GM12878 (cell line): ENCODE results near the gene SPDYE4. TPM values are rescaled to one million over a fixed set of nuclear protein-coding genes. Genes with fewer than 3 reads are reported as not detected.

ENCODE experiments used
- ATF7 ChIP-seq: fragments of 450-650 bp; IDR thresholded peaks from 2 replicates; pipeline ENCODE4 v1.6.1; 2016; ENCODE audit warnings: low read depth, mild to moderate bottlenecking
- BACH1 ChIP-seq: fragments of 450-650 bp; IDR thresholded peaks from 2 replicates; pipeline ENCODE4 v1.6.1; 2017; ENCODE audit warnings: mild to moderate bottlenecking, borderline replicate concordance
- BMI1 ChIP-seq: fragments of 450-650 bp; IDR thresholded peaks from 2 replicates; pipeline ENCODE4 v1.6.1; 2016; ENCODE audit warnings: mild to moderate bottlenecking, moderate library complexity, borderline replicate concordance
- CBFB ChIP-seq: IDR thresholded peaks from 2 replicates; pipeline ENCODE4 v1.6.1; 2016; ENCODE audit warnings: antibody characterized with exemption, low read depth
- CREB1 ChIP-seq: IDR thresholded peaks from 2 replicates; pipeline ENCODE4 v1.6.1; 2012; ENCODE audit warnings: low read depth, mild to moderate bottlenecking, inconsistent platforms
- ETV6 ChIP-seq, 2 experiments: fragments of 450-650 bp in 1 of 2; IDR thresholded peaks in 1 of 2; conservative IDR thresholded peaks in 1 of 2; 2 replicates each; pipeline ENCODE4 v1.6.1; 2014; ENCODE audit warnings: antibody characterized with exemption in 1 of 2, borderline replicate concordance in 1 of 2, low read depth in 1 of 2, mild to moderate bottlenecking in 1 of 2, moderate library complexity in 1 of 2
- HDGF ChIP-seq: fragments of 450-650 bp; IDR thresholded peaks from 2 replicates; pipeline ENCODE4 v1.6.1; 2016; ENCODE audit warnings: antibody characterized with exemption
- KAT2A ChIP-seq: conservative IDR thresholded peaks from 2 replicates; pipeline ENCODE4 v1.6.1; 2011; ENCODE audit warnings: low read depth, low read length; ENCODE audit not compliant: control insufficient read depth
- MYB ChIP-seq: fragments of 150-350 bp; IDR thresholded peaks from 2 replicates; pipeline ENCODE4 v1.6.1; 2014; ENCODE audit warnings: mild to moderate bottlenecking, low read depth, low read length, borderline replicate concordance
- NFYA ChIP-seq: IDR thresholded peaks from 2 replicates; pipeline ENCODE4 v1.6.1; 2011; ENCODE audit warnings: low read depth, mild to moderate bottlenecking, low read length, improper control_type of control experiment, borderline replicate concordance
- NR2F1 ChIP-seq: fragments of 450-650 bp; conservative IDR thresholded peaks from 2 replicates; pipeline ENCODE4 v1.6.1; 2017; ENCODE audit warnings: mild to moderate bottlenecking
- POU2F2 ChIP-seq: IDR thresholded peaks from 3 replicates; pipeline ENCODE4 v1.6.1; 2011; ENCODE audit warnings: low read depth, mild to moderate bottlenecking, low read length, borderline replicate concordance
- RFX5 ChIP-seq: IDR thresholded peaks from 2 replicates; pipeline ENCODE4 v1.6.1; 2011; ENCODE audit warnings: low read depth, low read length, improper control_type of control experiment
- SMARCA5 ChIP-seq: fragments of 450-650 bp; IDR thresholded peaks from 2 replicates; pipeline ENCODE4 v1.6.1; 2017; ENCODE audit warnings: mild to moderate bottlenecking
- SRF ChIP-seq, 2 experiments: IDR thresholded peaks; 2 replicates each; pipeline ENCODE4 v1.6.1; 2011; ENCODE audit warnings: low read depth in 2 of 2, low read length in 2 of 2, mild to moderate bottlenecking in 1 of 2, moderate library complexity in 1 of 2
- TAF1 ChIP-seq: IDR thresholded peaks from 2 replicates; pipeline ENCODE4 v1.6.1; 2011; ENCODE audit warnings: mild to moderate bottlenecking, low read depth, low read length, borderline replicate concordance
- ZBED1 ChIP-seq: IDR thresholded peaks from 2 replicates; pipeline ENCODE4 v1.6.1; 2016; ENCODE audit warnings: borderline replicate concordance
- polyA plus RNA-seq, 11 experiments: library from polyadenylated mRNA; depleted of rRNA in 4 of 11; unstranded in 6 of 11; stranded (reverse) in 5 of 11; fragments of >200 nt; fragmentation: Nextera tagmentation in 4 of 11; fragmentation: Illumina TruSeq in 1 of 11; extraction: Ambion mirVana in 4 of 11; extraction: Trizol in 1 of 11; gene quantifications; 1 replicate in 1 of 11; 2 replicates in 10 of 11; pipeline versions ENCODE4 v1.2.1 to v1.2.3, GENCODE V29; 2011 to 2016; ENCODE audit warnings: inconsistent platforms in 2 of 11, missing spikeins in 2 of 11, low read depth in 1 of 11
- total RNA-seq, 4 experiments: library from RNA; depleted of rRNA in 3 of 4; stranded (reverse); fragments of >200 nt in 3 of 4; fragmentation: Illumina TruSeq in 1 of 4; extraction: Trizol in 1 of 4; gene quantifications; 2 replicates each; pipeline versions ENCODE4 v1.2.1 to v1.2.3, GENCODE V29; 2013 to 2021
- TF ChIP-seq, protein P1 (sequence below): fragments of 450-650 bp; IDR thresholded peaks from 2 replicates; pipeline ENCODE4 v1.6.1; 2017; ENCODE audit warnings: mild to moderate bottlenecking, moderate library complexity
- TF ChIP-seq, protein P2 (sequence below): fragments of 450-650 bp; IDR thresholded peaks from 2 replicates; pipeline ENCODE4 v1.6.1; 2018; ENCODE audit warnings: mild to moderate bottlenecking, low read depth, moderate library complexity; ENCODE audit not compliant: partially characterized antibody
- TF ChIP-seq, protein P3 (sequence below): fragments of 450-650 bp; formaldehyde crosslinking; IDR thresholded peaks from 2 replicates; pipeline ENCODE4 v1.5.0; 2022; ENCODE audit warnings: mild to moderate bottlenecking, missing genetic modification characterization

SPDYE4 gene
- total and polyA plus RNA-seq, 10 of the 15 experiments (the other 5 are each of a cell fraction or from before 2014, with no cell fraction given) = 0.07 to 0.18 TPM; not detected in 8

DNA sequence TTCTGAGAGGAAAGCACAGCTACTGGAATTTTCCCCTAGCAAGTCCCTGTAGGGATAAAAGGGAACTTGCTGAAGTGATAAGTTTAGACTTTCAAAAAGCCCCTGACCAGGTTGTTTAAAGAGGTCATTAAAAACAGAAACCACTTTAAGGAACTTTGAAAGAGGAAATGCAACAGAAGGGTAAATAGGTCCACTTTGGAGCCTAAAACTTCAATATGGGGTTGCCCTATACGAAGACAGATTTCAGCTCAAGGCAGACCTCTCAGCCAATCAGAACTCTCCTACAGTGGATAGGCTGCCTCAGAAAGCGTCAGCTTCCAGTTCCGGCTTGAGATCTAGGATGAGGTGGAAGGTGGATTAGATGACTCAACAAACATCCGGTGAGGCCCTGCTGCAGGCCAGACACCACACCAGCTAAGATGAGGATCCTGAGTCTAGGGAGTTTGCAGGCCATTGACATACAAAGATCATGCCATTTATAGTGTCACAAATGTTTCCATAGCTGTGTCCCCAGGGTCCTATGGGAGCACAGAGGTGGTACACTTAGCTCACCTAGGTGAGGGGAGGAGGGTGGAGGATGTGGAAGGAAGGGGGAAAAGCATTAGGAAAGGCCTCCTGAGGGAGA is 48.7 kb upstream of the SPDYE4 start (continued):
- TF ChIP-seq, protein P1, sequence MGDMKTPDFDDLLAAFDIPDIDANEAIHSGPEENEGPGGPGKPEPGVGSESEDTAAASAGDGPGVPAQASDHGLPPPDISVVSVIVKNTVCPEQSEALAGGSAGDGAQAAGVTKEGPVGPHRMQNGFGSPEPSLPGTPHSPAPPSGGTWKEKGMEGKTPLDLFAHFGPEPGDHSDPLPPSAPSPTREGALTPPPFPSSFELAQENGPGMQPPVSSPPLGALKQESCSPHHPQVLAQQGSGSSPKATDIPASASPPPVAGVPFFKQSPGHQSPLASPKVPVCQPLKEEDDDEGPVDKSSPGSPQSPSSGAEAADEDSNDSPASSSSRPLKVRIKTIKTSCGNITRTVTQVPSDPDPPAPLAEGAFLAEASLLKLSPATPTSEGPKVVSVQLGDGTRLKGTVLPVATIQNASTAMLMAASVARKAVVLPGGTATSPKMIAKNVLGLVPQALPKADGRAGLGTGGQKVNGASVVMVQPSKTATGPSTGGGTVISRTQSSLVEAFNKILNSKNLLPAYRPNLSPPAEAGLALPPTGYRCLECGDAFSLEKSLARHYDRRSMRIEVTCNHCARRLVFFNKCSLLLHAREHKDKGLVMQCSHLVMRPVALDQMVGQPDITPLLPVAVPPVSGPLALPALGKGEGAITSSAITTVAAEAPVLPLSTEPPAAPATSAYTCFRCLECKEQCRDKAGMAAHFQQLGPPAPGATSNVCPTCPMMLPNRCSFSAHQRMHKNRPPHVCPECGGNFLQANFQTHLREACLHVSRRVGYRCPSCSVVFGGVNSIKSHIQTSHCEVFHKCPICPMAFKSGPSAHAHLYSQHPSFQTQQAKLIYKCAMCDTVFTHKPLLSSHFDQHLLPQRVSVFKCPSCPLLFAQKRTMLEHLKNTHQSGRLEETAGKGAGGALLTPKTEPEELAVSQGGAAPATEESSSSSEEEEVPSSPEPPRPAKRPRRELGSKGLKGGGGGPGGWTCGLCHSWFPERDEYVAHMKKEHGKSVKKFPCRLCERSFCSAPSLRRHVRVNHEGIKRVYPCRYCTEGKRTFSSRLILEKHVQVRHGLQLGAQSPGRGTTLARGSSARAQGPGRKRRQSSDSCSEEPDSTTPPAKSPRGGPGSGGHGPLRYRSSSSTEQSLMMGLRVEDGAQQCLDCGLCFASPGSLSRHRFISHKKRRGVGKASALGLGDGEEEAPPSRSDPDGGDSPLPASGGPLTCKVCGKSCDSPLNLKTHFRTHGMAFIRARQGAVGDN = peak; percentile 77
- TF ChIP-seq POU2F2 = 0 out of 3 replicates have a peak, but pooled peaks have one; percentile 29
- no peak for TF ChIP-seq ZBED1
- TF ChIP-seq HDGF = peak; percentile 78
- TF ChIP-seq SRF (IDR thresholded peaks at IDR 0.05; ENCODE audit: low read depth in 2 of 2, low read length in 2 of 2) = 0 out of 4 replicates have a peak, but pooled peaks of 1 of the 2 experiments have one; percentile 21
- TF ChIP-seq NFYA = no peak
- no peak for TF ChIP-seq KAT2A
- TF ChIP-seq, protein P2, sequence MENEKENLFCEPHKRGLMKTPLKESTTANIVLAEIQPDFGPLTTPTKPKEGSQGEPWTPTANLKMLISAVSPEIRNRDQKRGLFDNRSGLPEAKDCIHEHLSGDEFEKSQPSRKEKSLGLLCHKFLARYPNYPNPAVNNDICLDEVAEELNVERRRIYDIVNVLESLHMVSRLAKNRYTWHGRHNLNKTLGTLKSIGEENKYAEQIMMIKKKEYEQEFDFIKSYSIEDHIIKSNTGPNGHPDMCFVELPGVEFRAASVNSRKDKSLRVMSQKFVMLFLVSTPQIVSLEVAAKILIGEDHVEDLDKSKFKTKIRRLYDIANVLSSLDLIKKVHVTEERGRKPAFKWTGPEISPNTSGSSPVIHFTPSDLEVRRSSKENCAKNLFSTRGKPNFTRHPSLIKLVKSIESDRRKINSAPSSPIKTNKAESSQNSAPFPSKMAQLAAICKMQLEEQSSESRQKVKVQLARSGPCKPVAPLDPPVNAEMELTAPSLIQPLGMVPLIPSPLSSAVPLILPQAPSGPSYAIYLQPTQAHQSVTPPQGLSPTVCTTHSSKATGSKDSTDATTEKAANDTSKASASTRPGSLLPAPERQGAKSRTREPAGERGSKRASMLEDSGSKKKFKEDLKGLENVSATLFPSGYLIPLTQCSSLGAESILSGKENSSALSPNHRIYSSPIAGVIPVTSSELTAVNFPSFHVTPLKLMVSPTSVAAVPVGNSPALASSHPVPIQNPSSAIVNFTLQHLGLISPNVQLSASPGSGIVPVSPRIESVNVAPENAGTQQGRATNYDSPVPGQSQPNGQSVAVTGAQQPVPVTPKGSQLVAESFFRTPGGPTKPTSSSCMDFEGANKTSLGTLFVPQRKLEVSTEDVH = no peak
- peak; percentile 88 for TF ChIP-seq CREB1
- no peak for TF ChIP-seq RFX5
- peak in 1 of 2 experiments; percentile 96; a peak in 2 of 4 replicates for TF ChIP-seq ETV6 (conservative IDR thresholded peaks at IDR 0.05 in 1 of 2, IDR thresholded peaks at IDR 0.05 in 1 of 2; ENCODE audit: borderline replicate concordance in 1 of 2, low read depth in 1 of 2)
- TF ChIP-seq ATF7 = peak; percentile 74
- 0 out of 2 replicates have a peak, but pooled peaks have one; percentile 29 for TF ChIP-seq CBFB
- no peak for TF ChIP-seq BACH1
- TF ChIP-seq NR2F1 = 0 out of 2 replicates have a peak, but pooled peaks have one; percentile 53
- TF ChIP-seq, protein P3, sequence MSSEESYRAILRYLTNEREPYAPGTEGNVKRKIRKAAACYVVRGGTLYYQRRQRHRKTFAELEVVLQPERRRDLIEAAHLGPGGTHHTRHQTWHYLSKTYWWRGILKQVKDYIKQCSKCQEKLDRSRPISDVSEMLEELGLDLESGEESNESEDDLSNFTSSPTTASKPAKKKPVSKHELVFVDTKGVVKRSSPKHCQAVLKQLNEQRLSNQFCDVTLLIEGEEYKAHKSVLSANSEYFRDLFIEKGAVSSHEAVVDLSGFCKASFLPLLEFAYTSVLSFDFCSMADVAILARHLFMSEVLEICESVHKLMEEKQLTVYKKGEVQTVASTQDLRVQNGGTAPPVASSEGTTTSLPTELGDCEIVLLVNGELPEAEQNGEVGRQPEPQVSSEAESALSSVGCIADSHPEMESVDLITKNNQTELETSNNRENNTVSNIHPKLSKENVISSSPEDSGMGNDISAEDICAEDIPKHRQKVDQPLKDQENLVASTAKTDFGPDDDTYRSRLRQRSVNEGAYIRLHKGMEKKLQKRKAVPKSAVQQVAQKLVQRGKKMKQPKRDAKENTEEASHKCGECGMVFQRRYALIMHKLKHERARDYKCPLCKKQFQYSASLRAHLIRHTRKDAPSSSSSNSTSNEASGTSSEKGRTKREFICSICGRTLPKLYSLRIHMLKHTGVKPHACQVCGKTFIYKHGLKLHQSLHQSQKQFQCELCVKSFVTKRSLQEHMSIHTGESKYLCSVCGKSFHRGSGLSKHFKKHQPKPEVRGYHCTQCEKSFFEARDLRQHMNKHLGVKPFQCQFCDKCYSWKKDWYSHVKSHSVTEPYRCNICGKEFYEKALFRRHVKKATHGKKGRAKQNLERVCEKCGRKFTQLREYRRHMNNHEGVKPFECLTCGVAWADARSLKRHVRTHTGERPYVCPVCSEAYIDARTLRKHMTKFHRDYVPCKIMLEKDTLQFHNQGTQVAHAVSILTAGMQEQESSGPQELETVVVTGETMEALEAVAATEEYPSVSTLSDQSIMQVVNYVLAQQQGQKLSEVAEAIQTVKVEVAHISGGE (CRISPR knock-in tag) = no peak
- TF ChIP-seq SMARCA5 = 0 out of 2 replicates have a peak, but pooled peaks have one; percentile 82
- TF ChIP-seq MYB = no peak
- peak; percentile 41; the same call in 1 of the 2 replicates for TF ChIP-seq TAF1
- TF ChIP-seq BMI1 = no peak
